Upper lobe of left lung (tissue), 4 donors: ENCODE measurements around the gene MUL1.

Experiments used
- POLR2AphosphoS5 ChIP-seq, 2 donors: sonication (generic); formaldehyde crosslinking; IDR thresholded peaks; one replicate each; pipeline ENCODE4 v1.5.1; 2017; ENCODE audit warnings: antibody characterized with exemption in 2 of 2
- TF ChIP-seq, protein P1 (sequence below), 6 experiments: fragments of 450-650 bp in 4 of 6; fragments of 200-600 bp in 2 of 6; sonication (generic) in 2 of 6; IDR thresholded peaks; one replicate each; pipeline ENCODE4 v1.5.1; 2016 to 2019; ENCODE audit warnings: antibody characterized with exemption in 6 of 6

DNA sequence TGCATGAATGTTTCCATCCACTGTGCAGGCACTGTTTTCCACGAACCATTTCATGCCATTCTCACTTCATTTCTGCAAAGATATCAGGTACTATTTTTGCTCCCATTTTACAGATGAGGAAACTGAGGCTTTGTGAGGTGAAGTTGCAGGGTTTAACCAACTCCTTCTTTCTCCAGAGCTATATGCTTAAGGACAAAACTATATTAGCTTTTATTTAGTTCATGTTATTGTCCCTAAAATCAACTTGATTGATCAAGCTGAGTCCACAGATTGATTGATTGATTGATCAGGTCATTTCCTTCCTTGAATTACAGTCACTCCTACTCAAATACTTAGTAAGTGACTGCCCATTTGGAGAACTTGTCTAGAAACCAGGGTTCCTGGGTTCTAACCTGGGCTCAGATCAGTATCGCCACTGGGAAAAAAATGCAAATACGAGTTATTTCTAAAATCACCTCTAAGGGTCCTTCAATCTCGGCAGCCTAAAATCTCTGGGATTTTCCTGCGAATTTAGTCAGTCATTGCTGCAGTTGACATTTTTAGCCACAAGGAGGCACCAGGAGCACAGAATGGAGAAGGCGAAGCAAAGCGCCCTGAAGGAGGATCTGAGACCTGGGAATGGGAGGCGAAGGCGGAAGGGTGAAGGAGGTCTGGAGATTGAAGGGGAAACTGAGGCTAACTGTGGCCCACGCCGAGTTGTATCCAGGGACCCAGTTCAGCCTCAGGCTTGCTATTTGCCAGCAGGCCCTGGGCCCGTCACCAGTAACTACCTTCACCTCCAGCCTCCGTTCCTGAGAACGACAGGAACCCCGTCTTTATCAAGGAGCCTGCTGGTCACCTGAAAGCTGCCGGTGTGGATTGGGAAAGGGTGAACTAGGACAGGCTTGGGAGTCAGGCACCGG, 14.3 kb upstream of the MUL1 start:
- TF ChIP-seq, protein P1, sequence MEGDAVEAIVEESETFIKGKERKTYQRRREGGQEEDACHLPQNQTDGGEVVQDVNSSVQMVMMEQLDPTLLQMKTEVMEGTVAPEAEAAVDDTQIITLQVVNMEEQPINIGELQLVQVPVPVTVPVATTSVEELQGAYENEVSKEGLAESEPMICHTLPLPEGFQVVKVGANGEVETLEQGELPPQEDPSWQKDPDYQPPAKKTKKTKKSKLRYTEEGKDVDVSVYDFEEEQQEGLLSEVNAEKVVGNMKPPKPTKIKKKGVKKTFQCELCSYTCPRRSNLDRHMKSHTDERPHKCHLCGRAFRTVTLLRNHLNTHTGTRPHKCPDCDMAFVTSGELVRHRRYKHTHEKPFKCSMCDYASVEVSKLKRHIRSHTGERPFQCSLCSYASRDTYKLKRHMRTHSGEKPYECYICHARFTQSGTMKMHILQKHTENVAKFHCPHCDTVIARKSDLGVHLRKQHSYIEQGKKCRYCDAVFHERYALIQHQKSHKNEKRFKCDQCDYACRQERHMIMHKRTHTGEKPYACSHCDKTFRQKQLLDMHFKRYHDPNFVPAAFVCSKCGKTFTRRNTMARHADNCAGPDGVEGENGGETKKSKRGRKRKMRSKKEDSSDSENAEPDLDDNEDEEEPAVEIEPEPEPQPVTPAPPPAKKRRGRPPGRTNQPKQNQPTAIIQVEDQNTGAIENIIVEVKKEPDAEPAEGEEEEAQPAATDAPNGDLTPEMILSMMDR (IDR thresholded peaks at IDR 0.05), result peak; percentile 72 to 88 (median 80)
- TF ChIP-seq POLR2AphosphoS5 (IDR thresholded peaks at IDR 0.05), result no peak
